H54 (cell line): ENCODE data around the gene NAALADL2.

Experiments
- DNase-seq: peaks from one replicate; pipeline ENCODE4 v3.0.0; 2011; ENCODE audit warnings: low spot score, mixed read lengths; ENCODE audit not compliant: insufficient read length
- FAIRE-seq: peaks from 3 replicates; lab custom pipeline; 2011; peaks lifted over from hg19 to GRCh38; lab: Jason Lieb, UNC
- POLR2A ChIP-seq: IDR thresholded peaks from 2 replicates; pipeline ENCODE4 v1.6.1; 2011; ENCODE audit warnings: low read depth, mild to moderate bottlenecking, low read length

The NAALADL2 gene

DNA sequence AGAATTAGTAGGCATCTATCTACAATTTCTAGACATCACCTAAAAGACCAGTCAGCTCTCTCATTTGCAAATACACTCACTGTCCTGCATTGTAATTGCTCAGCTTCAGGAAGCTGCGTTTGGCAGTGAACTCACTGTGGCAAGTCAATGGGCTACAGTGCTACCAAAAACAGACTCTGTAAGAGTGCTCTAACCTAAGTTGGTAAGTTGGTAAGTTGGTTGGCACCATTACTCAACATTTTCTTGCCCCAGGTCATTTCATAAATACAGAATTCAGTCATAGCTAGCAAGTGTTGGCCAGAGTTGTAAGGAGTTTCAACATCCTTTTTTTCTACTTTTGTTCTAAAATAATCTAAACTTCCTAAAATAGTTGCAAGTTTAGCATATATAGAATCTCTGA is 466.3 kb downstream of the NAALADL2 start:
- TF ChIP-seq POLR2A, result no peak
- DNase-seq (no peak), FAIRE-seq (no peak)

DNA sequence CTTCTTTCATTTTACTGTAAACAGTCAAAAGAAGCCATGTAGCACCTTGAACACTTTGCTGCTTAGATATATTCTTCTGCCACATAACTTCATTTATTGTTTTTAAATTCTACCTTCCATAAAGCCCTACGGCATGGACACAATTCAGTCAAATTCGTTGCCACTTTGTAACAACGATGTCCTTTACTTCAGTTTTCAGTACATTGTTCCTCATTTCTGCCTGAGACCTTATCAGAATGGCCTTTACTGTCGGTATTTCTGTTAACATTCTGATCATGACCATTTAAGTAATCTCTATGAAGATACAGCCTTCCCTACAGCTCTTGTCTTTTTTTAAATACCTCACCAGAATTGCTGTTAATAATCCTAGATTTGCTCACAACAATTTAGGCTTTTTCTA is 466.9 kb downstream of the NAALADL2 start:
- FAIRE-seq, result no peak
- no peak for TF ChIP-seq POLR2A
- DNase-seq, result no peak

DNA sequence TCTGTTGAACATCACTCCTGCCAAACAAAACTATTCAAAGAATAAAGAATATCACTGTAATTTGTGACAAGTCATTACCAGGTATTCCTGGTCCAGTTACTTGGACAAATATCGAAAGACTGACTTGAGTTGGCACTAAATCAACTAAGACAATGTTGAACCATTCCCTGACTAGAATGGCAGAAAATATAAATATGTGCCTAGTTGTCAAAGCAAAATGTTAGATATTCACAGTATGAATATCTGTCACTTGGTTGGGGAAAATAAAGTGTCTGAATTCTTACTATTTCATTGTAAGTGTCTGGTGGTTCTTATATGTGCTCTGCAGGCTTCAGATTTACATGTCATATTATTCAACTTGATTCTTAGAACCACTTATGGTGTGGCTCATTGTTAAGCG is 470.2 kb downstream of the NAALADL2 start:
- no peak for DNase-seq
- no peak for FAIRE-seq
- no peak for TF ChIP-seq POLR2A

DNA sequence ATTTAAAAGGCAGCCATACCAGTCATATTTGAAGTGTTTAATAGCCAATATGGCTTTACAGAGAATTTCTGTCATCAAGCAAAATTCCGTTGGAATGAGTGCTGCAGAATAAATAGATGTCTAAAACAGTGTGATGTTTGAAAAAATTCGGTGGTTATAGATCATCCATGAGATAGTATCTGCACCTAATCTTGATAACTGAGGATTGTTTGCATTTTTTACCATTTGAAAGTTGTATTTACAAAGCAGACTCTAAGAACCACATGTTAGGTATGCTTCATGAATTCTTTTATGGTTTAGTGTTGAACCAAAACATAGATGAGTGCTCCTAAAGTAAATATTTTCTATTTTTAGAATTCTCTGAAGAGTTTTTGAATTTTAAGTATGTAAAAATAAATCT is 476.1 kb downstream of the NAALADL2 start:
- no peak for FAIRE-seq
- no peak for DNase-seq
- no peak for TF ChIP-seq POLR2A

DNA sequence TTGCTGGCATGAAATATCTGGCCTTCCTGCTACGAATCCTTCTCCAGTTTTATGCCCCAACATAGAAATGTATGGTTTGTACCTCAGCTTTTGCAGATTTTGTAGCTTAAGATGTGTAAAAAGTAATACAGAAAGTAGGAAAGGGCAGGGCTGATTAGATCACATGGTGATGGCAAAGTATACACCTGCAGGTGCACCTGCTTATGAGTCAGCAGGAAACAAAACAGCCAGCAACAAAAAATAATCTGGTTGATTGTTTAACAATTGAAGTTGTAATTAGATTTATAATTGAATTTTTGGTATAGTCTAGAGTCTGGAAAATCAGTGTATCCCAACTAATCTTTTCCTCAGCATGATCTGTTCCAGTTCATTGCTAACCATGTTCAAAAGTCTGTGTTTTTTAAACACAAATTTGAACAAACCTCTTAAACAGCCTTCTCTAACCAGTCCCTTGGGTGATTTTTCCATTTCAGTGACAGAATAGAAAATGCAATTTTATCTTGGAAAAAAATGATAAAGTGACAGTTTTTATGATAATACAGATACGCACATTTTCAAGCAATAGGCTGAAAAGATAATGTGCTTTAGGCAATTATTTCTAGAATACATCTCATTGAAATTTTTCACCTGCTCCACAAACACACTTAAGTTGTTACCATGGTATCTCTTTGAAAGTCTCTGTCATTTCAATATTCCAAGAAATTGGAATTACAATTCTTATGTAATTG is 477.4 kb downstream of the NAALADL2 start:
- FAIRE-seq (no peak), DNase-seq (no peak)
- TF ChIP-seq POLR2A, result no peak

DNA sequence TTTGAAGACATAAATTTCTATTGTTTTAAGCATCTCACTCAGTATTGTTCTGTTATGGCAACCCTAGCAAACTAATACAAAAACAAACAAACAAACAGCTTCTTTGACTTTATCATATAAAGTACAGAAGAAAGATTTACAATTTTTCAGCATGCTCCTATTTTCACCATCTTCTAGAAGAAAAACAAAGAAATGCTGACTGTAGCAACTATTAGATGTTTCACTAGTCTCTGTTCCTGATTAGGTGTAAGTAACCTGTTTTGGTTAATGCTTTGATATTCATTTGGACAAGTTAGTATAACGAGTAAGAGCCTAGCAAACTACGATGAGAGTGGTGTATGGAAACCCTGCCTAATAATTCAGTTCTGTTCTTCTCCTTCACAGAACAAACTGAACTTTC is 478.5 kb downstream of the NAALADL2 start:
- no peak for DNase-seq
- FAIRE-seq, result no peak
- TF ChIP-seq POLR2A, result no peak

DNA sequence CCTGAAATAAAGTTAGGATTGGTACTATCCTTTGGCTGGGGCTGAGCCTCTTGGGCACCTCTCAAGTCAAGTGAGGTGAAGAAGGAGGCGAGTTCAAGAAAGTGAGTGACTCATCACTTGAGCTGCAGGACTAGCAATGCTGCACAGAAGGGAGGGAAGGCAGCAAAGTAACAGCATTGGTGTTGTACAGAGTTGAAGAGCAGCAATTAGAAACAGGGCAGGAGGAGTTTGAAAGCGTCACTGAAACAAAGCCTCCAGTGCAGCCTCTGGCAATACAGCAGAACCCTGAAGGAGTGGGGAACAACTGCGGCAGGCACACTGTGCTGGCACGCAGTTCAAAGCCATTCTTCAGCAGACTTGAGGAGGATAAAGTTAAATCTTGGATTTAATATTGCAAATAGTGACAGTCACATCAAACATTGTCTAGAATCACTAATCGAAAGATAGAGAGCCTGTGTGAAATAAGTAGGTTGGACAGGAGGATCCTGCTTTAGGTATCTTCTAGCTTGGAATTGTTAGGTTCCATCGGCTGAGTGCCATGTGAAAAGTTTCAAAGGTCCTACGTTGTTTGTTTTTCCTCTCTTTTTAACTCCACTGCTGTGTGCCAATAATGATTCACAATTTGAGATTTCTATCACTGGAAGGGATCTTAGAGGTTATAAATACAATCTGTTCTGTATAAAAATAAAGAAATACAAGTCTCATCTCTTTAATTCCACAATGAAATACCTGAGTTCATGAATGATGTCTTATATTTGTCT is 479.8 kb downstream of the NAALADL2 start:
- FAIRE-seq (peak; percentile 98), DNase-seq (peak; percentile 20)
- TF ChIP-seq POLR2A, result no peak

DNA sequence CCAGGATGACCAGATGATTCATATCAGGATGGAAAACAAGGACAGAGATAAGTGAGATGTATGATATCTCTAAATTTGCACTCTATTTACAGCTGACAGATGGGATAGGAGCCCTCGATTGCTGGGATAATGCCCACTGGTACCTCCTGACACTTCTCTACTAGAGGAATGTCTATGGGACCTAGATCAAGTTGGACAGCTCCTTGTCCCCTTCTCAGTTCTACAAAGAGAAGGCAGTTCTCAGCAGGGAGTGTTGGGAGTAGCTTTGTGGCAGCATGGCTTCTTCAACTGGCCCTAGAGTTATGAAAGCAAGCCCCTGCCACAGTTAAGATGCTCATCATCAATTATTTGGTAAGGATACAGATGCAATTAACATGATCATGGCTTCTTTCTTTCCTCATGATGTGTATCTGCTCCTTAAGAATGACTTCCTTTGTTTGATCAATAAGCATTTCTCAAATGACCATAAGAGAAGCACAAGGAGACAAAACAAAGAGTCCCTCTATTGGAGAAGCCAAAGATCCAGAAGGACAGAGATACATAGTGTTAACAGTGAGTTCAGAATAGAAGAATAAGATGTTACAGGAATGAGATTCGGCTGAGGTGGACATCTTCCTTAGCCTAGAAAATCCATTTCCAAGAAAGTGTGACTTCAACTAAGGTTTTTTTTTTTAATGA is 481.3 kb downstream of the NAALADL2 start:
- no peak for TF ChIP-seq POLR2A
- no peak for FAIRE-seq
- DNase-seq, result no peak

DNA sequence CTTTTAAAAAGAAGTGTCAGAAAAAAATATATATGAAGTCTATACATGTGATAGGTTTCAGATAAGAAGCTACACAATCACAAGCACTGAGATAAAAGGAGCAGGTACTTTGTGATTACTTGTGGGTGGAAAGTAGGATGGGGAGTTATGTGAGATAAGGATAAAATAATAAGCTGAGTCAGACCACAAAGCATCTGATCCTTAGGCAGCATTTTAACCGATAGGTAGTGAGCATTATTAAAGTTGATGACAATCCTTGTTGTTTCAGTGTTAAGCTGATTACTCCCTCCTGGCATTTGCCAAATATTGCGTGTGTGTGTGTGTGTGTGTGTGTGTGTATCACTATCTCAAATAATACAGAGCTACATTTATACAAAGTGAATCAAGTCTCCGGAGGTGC is 483.1 kb downstream of the NAALADL2 start:
- DNase-seq (no peak), FAIRE-seq (no peak)
- TF ChIP-seq POLR2A, result no peak

DNA sequence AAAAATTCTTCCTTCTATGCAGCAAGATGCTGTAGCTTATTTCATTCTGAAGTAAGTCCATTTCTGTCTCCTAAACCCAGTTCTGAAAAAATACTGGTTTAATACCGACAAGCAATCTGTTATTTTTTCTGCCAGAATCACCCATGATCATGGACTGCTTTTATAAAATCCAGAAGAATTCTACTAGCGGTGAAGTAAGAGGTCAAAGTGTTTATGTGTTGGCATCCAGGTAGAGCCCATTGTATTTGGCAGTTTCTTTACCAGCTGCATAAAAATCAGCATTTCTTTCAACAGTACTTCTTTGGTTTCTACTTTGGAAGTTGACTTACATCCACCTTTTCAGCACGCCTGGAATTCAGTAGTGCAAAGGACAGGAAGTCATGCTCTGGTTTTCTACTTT is 484.8 kb downstream of the NAALADL2 start:
- FAIRE-seq (no peak), DNase-seq (no peak)
- no peak for TF ChIP-seq POLR2A

DNA sequence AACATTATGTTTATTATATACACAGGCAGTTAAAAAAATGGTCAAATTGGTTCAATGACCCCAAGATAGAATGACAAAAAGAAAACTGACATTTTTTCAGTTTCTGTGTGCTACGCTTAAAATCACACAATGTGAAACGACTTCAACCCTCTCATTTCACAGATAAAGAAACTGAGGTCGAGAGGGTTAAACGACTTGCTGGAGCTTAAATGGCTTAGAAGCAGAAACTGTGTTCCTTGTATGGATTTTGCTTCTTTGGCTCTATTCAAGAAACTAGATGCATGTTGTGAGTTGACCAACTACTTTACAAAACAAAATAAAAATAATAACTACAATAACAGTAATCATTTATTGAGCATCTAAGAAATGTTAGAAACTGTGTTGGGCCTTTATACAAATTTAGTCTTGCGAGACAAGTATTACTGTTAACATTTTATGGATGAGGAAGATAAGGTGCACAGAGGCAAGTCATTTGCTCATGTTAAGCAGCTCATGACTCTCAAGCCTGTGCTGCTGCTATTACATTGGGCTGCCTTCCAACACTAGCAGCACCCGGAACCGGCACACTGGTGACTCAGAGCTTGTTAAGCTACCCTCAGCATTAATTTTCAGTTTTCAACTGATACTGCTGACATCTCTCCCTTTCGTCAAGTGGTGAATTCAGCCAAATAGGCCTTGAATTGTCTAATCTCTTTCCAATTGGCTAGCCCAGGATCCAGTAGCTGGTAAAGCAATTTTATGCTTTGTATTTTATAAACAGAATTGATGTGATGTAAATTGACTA is 487.6 kb downstream of the NAALADL2 start:
- TF ChIP-seq POLR2A, result no peak
- FAIRE-seq, result peak; percentile 99
- peak; percentile 23 for DNase-seq

DNA sequence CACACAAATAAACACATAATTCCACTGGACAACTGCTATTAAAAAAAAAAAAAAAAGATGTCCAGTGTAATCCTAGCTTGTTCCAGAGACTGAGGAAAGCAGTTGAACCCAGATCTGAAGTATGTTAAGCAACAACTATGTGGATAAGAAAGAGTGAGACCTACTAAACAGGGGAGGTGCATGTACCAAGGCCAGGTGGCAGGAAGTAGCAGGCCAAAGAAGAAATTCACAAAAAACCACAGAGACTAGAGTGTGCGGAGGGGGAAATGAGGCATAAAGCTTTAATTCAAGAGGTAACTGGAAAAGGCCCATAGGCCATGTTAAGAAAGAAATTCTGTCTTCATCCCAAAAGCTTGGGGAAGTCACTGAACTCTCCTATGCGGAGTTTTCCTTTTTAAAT is 490.0 kb downstream of the NAALADL2 start:
- no peak for TF ChIP-seq POLR2A
- no peak for FAIRE-seq

DNA sequence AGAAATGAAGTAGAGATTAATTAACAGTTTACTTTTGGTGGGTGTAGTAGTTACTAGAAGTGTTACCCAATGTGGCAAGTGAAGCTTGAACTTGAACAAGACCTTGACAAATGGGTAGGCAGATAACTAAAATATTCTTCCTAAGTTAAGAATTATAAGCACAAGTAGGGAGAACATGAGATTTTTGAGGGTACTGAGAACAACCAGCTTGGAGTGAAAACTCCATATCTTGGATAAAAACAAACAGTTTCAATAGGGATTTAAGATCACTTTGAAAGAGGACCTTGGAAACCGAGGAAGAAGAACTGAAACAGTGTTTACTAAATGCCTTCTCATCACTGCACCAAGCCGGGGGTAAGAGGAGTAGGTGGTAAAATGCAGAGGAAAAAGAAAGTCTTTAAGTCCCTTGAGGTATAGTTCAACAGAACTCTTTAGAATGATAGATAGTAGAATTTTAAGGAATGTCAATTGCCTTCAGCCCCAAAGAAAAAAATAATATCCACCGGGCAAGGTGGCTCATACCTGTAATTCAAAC is 496.7 kb downstream of the NAALADL2 start:
- FAIRE-seq (no peak), DNase-seq (no peak)
- TF ChIP-seq POLR2A, result no peak

More for the DNA sequence above, 490.0 kb downstream of the NAALADL2 start:
- no peak for DNase-seq

DNA sequence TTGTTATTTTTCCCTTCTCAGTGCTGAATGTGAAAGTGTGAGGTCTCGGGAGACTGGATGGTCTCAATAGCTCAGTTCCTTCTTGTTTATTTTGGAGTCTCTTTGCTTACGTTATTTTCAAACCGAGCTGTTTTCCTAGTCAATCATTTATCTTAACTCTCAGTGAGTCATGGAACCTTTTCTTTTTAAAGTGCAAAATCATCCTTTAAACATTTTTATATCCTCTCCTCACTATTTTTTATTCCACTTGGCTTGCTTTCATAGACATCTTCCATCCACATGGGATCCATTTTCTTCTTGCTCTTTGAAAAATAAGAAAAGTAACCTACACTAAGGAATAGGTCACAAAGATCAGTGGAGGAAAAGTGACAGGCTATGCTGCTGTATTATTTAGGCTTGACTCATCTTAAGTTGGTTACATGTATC is 497.8 kb downstream of the NAALADL2 start:
- DNase-seq, result no peak
- TF ChIP-seq POLR2A, result no peak

More for the DNA sequence above, 497.8 kb downstream of the NAALADL2 start:
- no peak for FAIRE-seq
